HepG2 (cell line): ENCODE results near the gene RABGGTB. TPM values are rescaled to one million over a fixed set of nuclear protein-coding genes. Genes with fewer than 3 reads are reported as not detected.

Experiments used
- ATAC-seq: fragments of 200-7000 bp; cut with Tn5 transposase; 3 replicates; pipeline ENCODE4 v1.9.1; 2020; ENCODE audit warnings: mild to moderate bottlenecking, moderate library complexity
- BruUV-seq: library from RNA; stranded (reverse); fragments of 400-500 nt; replicated peaks from 2 replicates; lab custom pipeline; 2021; lab: Mats Ljungman, UMichigan
- CTCF ChIA-PET: fragments of 300-600 bp; formaldehyde crosslinking; extraction: SDS; loops from one replicate; lab custom pipeline; 2021; ENCODE audit warnings: low total read pairs, inconsistent platforms, low intra/inter-chr PET ratio; lab: Yijun Ruan, JAX
- POLR2A ChIA-PET: fragments of 350-600 bp; sonication (Branson Sonifier 250); formaldehyde crosslinking; loops from one replicate; lab custom pipeline; 2020; ENCODE audit warnings: antibody characterized with exemption, inconsistent platforms; lab: Yijun Ruan, JAX
- DNase-seq: peaks from one replicate; pipeline ENCODE4 v3.0.0-alpha.2; 2015; ENCODE audit warnings: low spot score
- FAIRE-seq: peaks from 3 replicates; lab custom pipeline; 2011; peaks lifted over from hg19 to GRCh38; lab: Jason Lieb, UNC
- H2AFZ ChIP-seq: one replicate; pipeline ENCODE4 v1.6.1; 2011; ENCODE audit warnings: low read length, inconsistent platforms
- H3K27ac ChIP-seq: fragments of 300-600 bp; 3 replicates; pipeline ENCODE4 v1.8.0; 2011; ENCODE audit warnings: mixed run types, mild to moderate bottlenecking, mixed read lengths, low read length, inconsistent platforms; ENCODE audit not compliant: insufficient read depth; ENCODE audit errors: extremely low read length
- H3K27me3 ChIP-seq, 2 experiments: fragments of 200-600 bp in 1 of 2; 2 replicates in 1 of 2; 3 replicates in 1 of 2; pipeline versions ENCODE4 v1.6.0 to v1.8.0; 2011; ENCODE audit warnings: low read length in 2 of 2, mild to moderate bottlenecking in 2 of 2, moderate library complexity in 2 of 2, inconsistent platforms in 1 of 2; ENCODE audit not compliant: insufficient read depth in 2 of 2, control insufficient read depth in 1 of 2
- H3K36me3 ChIP-seq, 2 experiments: fragments of 200-600 bp in 1 of 2; replicated peaks in 1 of 2; 2 replicates in 1 of 2; 3 replicates in 1 of 2; pipeline versions ENCODE4 v1.5.1 to v1.8.0; 2011; ENCODE audit warnings: low read length in 2 of 2, inconsistent platforms in 1 of 2; ENCODE audit not compliant: insufficient read depth in 2 of 2, control insufficient read depth in 1 of 2
- H3K4me1 ChIP-seq: 2 replicates; pipeline ENCODE4 v1.5.1; 2012; ENCODE audit warnings: low read length, inconsistent platforms; ENCODE audit not compliant: insufficient read depth
- H3K4me2 ChIP-seq: 2 replicates; pipeline ENCODE4 v1.6.0; 2011; ENCODE audit warnings: low read depth, low read length, inconsistent platforms
- H3K4me3 ChIP-seq, 3 experiments: fragments of 200-600 bp in 1 of 3; sonication (generic), shearing (Covaris generic) in 1 of 3; replicated peaks in 1 of 3; 2 replicates each; pipeline ENCODE4 v1.5.1; 2011 to 2016; ENCODE audit warnings: low read length in 3 of 3, inconsistent platforms in 2 of 3, low read depth in 2 of 3, mild to moderate bottlenecking in 2 of 3, control low read depth in 1 of 3, mixed read lengths in 1 of 3; ENCODE audit not compliant: insufficient read depth in 1 of 3
- H3K79me2 ChIP-seq: one replicate; pipeline ENCODE4 v1.6.1; 2011; ENCODE audit warnings: low read length, inconsistent platforms; ENCODE audit not compliant: insufficient read depth
- H3K9ac ChIP-seq: 2 replicates; pipeline ENCODE4 v1.6.0; 2011; ENCODE audit warnings: mild to moderate bottlenecking, low read depth, low read length, inconsistent platforms; ENCODE audit not compliant: insufficient read depth
- H3K9me3 ChIP-seq: 2 replicates; pipeline ENCODE4 v1.5.1; 2012; ENCODE audit warnings: mild to moderate bottlenecking, low read length
- H4K20me1 ChIP-seq: 2 replicates; pipeline ENCODE4 v1.6.0; 2011; ENCODE audit warnings: inconsistent platforms, mild to moderate bottlenecking, low read length, moderate library complexity; ENCODE audit not compliant: insufficient read depth
- MEF2D ChIP-seq: sonication (generic); formaldehyde crosslinking; IDR thresholded peaks from 2 replicates; pipeline ENCODE4 v1.5.1; 2020; ENCODE audit warnings: mild to moderate bottlenecking, missing genetic modification reagents
- POLR2A ChIP-seq, 2 experiments: IDR thresholded peaks; 2 replicates each; pipeline ENCODE4 v1.6.1; 2011; ENCODE audit warnings: low read depth in 2 of 2, low read length in 2 of 2, mild to moderate bottlenecking in 1 of 2, moderate library complexity in 1 of 2; ENCODE audit not compliant: insufficient read depth in 1 of 2
- ZNF558 ChIP-seq: sonication (generic); formaldehyde crosslinking; IDR thresholded peaks from 2 replicates; pipeline ENCODE4 v1.9.0; 2022; ENCODE audit warnings: mild to moderate bottlenecking, missing genetic modification reagents, borderline replicate concordance
- WGBS: methylation state at CpG from one replicate; pipeline ENCODE4 v1.1.6; 2017; ENCODE audit warnings: low lambda C conversion rate; 5-methylcytosine and 5-hydroxymethylcytosine counted together
- in situ Hi-C: cut with HindIII; loops from 2 replicates; pipeline ENCODE4 v1.10.0; 2017; ENCODE audit warnings: low pct_unique_long_range_greater_than_20kb; ENCODE audit not compliant: extremely low pct_ligation_motif_present
- intact Hi-C: fragments of 100-400 bp; cut with micrococcal nuclease; formaldehyde crosslinking; loops from one replicate; pipeline ENCODE4 v1.10.0; 2022; ENCODE audit not compliant: unreplicated experiment
- polyA plus RNA-seq, 8 experiments: library from polyadenylated mRNA; depleted of rRNA in 3 of 8; stranded (reverse) in 7 of 8; unstranded in 1 of 8; fragments of >200 nt; fragmentation: Illumina TruSeq in 4 of 8; extraction: Trizol in 4 of 8; gene quantifications; 2 replicates each; pipeline versions ENCODE4 v1.2.1 to v1.2.3, GENCODE V29; 2011 to 2016; ENCODE audit warnings: low read depth in 4 of 8, missing spikeins in 1 of 8, mixed read lengths in 1 of 8; ENCODE audit not compliant: insufficient read depth in 1 of 8
- total RNA-seq, 5 experiments: library from RNA; depleted of rRNA; stranded (reverse); fragments of >200 nt; fragmentation: Illumina TruSeq; extraction: Trizol; gene quantifications; 2 replicates each; pipeline ENCODE4 v1.2.3, GENCODE V29; 2016; ENCODE audit warnings: low read depth in 1 of 5
- TF ChIP-seq, protein P1 (sequence below), 2 experiments: sonication (generic) in 1 of 2; formaldehyde crosslinking in 1 of 2; IDR thresholded peaks; 2 replicates each; pipeline versions ENCODE4 v1.4.0 to v1.6.1; 2016 to 2020; ENCODE audit warnings: borderline replicate concordance in 1 of 2, low read depth in 1 of 2, mild to moderate bottlenecking in 1 of 2, missing genetic modification reagents in 1 of 2

Gene RABGGTB
- total and polyA plus RNA-seq, 2 of the 13 experiments (the other 11 are each of a cell fraction or from before 2014, with no cell fraction given), result 185 to 290 TPM

DNA sequence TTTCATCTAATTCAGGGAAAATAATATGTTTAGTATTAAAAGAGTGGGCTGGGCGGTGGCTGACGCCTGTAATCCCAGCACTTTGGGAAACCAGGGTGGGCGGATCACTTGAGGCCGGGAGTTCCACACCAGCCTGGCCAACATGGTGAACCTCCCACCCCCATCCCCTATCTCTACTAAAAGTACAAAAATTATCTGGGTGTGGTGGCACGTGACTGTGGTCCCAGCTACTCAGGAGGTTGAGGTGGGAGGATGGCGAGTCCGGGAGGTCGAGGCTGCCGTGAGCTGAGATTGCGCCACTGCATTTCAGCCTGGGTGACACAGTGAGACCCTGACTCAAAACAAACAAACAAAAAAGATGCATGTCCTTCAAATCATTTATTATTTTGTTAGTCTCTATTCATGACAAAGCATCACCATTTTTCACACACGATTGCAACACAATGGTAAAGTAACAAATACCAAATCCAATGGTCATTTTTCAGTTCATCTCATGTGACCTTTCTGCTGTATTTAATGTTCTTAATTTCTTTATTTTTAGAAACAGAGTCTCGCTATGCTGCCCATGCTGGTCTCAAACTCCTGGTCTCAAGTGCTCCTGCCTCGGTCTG lies 11.7 kb downstream of the RABGGTB start:
- H3K36me3 ChIP-seq, result peaks cover 3 to 28% of the 10 kb centered on the region in 2 experiments
- in situ Hi-C loops, result no loop called here
- no peak overlapping the region for H2AFZ ChIP-seq
- peak; percentile 13 for ATAC-seq
- 90% methylated on average over 13 of the region's 13 CpGs for WGBS
- no peaks in the 10 kb centered on the region for H3K79me2 ChIP-seq
- no peak for TF ChIP-seq ZNF558
- no peak for TF ChIP-seq MEF2D (CRISPR knock-in tag)
- peak in 1 of 2 experiments; percentile 12; a peak in 1 of 4 replicates for TF ChIP-seq POLR2A (IDR thresholded peaks at IDR 0.05; ENCODE audit: insufficient read depth in 1 of 2, low read depth in 2 of 2, low read length in 2 of 2)
- TF ChIP-seq, protein P1, sequence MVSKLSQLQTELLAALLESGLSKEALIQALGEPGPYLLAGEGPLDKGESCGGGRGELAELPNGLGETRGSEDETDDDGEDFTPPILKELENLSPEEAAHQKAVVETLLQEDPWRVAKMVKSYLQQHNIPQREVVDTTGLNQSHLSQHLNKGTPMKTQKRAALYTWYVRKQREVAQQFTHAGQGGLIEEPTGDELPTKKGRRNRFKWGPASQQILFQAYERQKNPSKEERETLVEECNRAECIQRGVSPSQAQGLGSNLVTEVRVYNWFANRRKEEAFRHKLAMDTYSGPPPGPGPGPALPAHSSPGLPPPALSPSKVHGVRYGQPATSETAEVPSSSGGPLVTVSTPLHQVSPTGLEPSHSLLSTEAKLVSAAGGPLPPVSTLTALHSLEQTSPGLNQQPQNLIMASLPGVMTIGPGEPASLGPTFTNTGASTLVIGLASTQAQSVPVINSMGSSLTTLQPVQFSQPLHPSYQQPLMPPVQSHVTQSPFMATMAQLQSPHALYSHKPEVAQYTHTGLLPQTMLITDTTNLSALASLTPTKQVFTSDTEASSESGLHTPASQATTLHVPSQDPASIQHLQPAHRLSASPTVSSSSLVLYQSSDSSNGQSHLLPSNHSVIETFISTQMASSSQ (IDR thresholded peaks at IDR 0.05; ENCODE audit: low read depth), result no peak
- TF ChIP-seq, protein P1 (CRISPR knock-in tag; IDR thresholded peaks at IDR 0.05; ENCODE audit: borderline replicate concordance), result no peak
- TF ChIP-seq, all 625 proteins: peak for 1
- H3K4me2 ChIP-seq, result no peak overlapping the region
- H3K27me3 ChIP-seq, result no peaks in the 10 kb centered on the region
- H3K9me3 ChIP-seq, result no peaks in the 10 kb centered on the region
- POLR2A ChIA-PET, result interaction anchor here (6.6 kb wide), 1 partner anchor 11 kb away, joined by 54 read pairs; the partner anchor contains the start of gene RABGGTB
- peaks cover 15% of the 10 kb centered on the region for H3K4me1 ChIP-seq
- DNase-seq (no peak), FAIRE-seq (no peak)
- H3K9ac ChIP-seq, result no peak overlapping the region
- CTCF ChIA-PET, result no interaction called here
- BruUV-seq, result no TSS peak
- H3K27ac ChIP-seq, result no peak overlapping the region
- peaks cover 42% of the 10 kb centered on the region for H4K20me1 ChIP-seq
- intact Hi-C loops, result no loop called here
- no peak overlapping the region for H3K4me3 ChIP-seq
